OCI-LY1 (cell line): ENCODE measurements around the gene CADM1.

Experiments used
- EZH2 ChIP-seq: fragments of 200-600 bp; sonication (generic), shearing (Covaris generic); IDR thresholded peaks from 2 replicates; pipeline ENCODE4 v1.8.0; 2017; ENCODE audit warnings: borderline replicate concordance, mixed run types, mild to moderate bottlenecking, antibody characterized with exemption, low read length, moderate library complexity, mixed read lengths
- TF ChIP-seq, protein P1 (sequence below): fragments of 200-600 bp; sonication (generic), shearing (Covaris generic); IDR thresholded peaks from 2 replicates; pipeline ENCODE4 v1.5.1; 2017; ENCODE audit warnings: mild to moderate bottlenecking, antibody characterized with exemption, low read length, moderate library complexity, mixed read lengths

DNA sequence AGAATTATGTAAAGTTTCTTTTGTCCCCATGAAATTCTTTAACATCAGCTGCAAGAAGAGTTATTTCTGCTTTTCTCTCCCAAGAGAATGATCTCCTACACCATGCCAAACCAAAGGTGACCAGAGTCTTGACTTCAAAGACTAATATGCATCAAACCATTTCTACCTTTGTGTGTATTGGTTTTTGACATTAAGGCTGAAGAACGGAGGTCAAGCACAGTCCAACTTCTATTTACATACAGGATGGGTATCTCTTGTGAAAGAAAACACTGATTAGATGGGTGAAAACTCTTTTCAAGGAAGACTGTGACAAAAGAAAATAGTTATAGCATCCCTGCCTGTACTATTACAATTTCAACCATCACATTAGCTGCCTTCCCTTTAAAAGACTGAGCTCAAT, 256.3 kb downstream of the CADM1 start:
- TF ChIP-seq EZH2: no peak
- TF ChIP-seq, protein P1, sequence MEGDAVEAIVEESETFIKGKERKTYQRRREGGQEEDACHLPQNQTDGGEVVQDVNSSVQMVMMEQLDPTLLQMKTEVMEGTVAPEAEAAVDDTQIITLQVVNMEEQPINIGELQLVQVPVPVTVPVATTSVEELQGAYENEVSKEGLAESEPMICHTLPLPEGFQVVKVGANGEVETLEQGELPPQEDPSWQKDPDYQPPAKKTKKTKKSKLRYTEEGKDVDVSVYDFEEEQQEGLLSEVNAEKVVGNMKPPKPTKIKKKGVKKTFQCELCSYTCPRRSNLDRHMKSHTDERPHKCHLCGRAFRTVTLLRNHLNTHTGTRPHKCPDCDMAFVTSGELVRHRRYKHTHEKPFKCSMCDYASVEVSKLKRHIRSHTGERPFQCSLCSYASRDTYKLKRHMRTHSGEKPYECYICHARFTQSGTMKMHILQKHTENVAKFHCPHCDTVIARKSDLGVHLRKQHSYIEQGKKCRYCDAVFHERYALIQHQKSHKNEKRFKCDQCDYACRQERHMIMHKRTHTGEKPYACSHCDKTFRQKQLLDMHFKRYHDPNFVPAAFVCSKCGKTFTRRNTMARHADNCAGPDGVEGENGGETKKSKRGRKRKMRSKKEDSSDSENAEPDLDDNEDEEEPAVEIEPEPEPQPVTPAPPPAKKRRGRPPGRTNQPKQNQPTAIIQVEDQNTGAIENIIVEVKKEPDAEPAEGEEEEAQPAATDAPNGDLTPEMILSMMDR: no peak
